OCI-LY1 (cell line): ENCODE measurements around the gene PIN4.

Experiments used
- H2AFZ ChIP-seq: fragments of 200-600 bp; sonication (generic), shearing (Covaris generic); 2 replicates; pipeline ENCODE4 v1.6.0; 2014; ENCODE audit warnings: antibody characterized with exemption, mild to moderate bottlenecking, low read length
- H3F3A ChIP-seq: fragments of 200-600 bp; sonication (generic), shearing (Covaris generic); 2 replicates; pipeline ENCODE4 v1.6.0; 2014; ENCODE audit warnings: mild to moderate bottlenecking, antibody characterized with exemption, low read length, moderate library complexity; ENCODE audit not compliant: insufficient read depth
- H3K27ac ChIP-seq: fragments of 200-600 bp; sonication (generic); 2 replicates; pipeline ENCODE4 v1.5.1; 2014; ENCODE audit warnings: low read length, mixed run types, mild to moderate bottlenecking, low read depth; ENCODE audit not compliant: poor library complexity, severe bottlenecking
- H3K27me3 ChIP-seq: fragments of 200-600 bp; sonication (generic); 2 replicates; pipeline ENCODE4 v1.6.0; 2014; ENCODE audit warnings: antibody characterized with exemption, mild to moderate bottlenecking, low read length, moderate library complexity; ENCODE audit not compliant: insufficient read depth
- H3K36me3 ChIP-seq: fragments of 200-600 bp; sonication (generic); 2 replicates; pipeline ENCODE4 v1.6.1; 2014; ENCODE audit warnings: mild to moderate bottlenecking, antibody characterized with exemption, low read length, moderate library complexity, mixed read lengths; ENCODE audit not compliant: insufficient read depth
- H3K4me1 ChIP-seq: fragments of 200-600 bp; sonication (generic); 2 replicates; pipeline ENCODE4 v1.5.1; 2014; ENCODE audit warnings: mild to moderate bottlenecking, low read length, moderate library complexity; ENCODE audit not compliant: insufficient read depth, severe bottlenecking
- H3K4me2 ChIP-seq: fragments of 200-600 bp; sonication (generic), shearing (Covaris generic); 2 replicates; pipeline ENCODE4 v1.6.1; 2014; ENCODE audit warnings: low read length
- H3K4me3 ChIP-seq: fragments of 200-600 bp; sonication (generic); 2 replicates; pipeline ENCODE4 v1.5.1; 2014; ENCODE audit warnings: low read length, low read depth, mild to moderate bottlenecking, mixed read lengths; ENCODE audit not compliant: poor library complexity, severe bottlenecking
- H3K79me2 ChIP-seq: fragments of 200-600 bp; shearing (Covaris generic); 2 replicates; pipeline ENCODE4 v1.6.1; 2016; ENCODE audit warnings: mixed run types, low read length, mixed read lengths; ENCODE audit not compliant: insufficient read depth
- H3K9ac ChIP-seq: fragments of 200-600 bp; sonication (generic), shearing (Covaris generic); 2 replicates; pipeline ENCODE4 v1.6.1; 2014; ENCODE audit warnings: mild to moderate bottlenecking, low read length, mixed read lengths
- H3K9me2 ChIP-seq: fragments of 200-600 bp; sonication (generic), shearing (Covaris generic); 2 replicates; pipeline ENCODE4 v1.6.1; 2014; ENCODE audit warnings: low read depth, mild to moderate bottlenecking, low read length, mixed read lengths
- H3K9me3 ChIP-seq: fragments of 200-600 bp; shearing (Covaris generic); 2 replicates; pipeline ENCODE4 v1.6.1; 2014; ENCODE audit warnings: low read length, mixed read lengths
- H4K20me1 ChIP-seq: fragments of 200-600 bp; sonication (generic), shearing (Covaris generic); 2 replicates; pipeline ENCODE4 v1.6.0; 2016; ENCODE audit warnings: mild to moderate bottlenecking, low read length; ENCODE audit not compliant: insufficient read depth
- CTCF ChIP-seq: fragments of 200-600 bp; sonication (generic), shearing (Covaris generic); IDR thresholded peaks from 2 replicates; pipeline ENCODE4 v1.5.1; 2017; ENCODE audit warnings: mild to moderate bottlenecking, antibody characterized with exemption, low read length, moderate library complexity, mixed read lengths
- EZH2 ChIP-seq: fragments of 200-600 bp; sonication (generic), shearing (Covaris generic); IDR thresholded peaks from 2 replicates; pipeline ENCODE4 v1.8.0; 2017; ENCODE audit warnings: borderline replicate concordance, mixed run types, mild to moderate bottlenecking, antibody characterized with exemption, low read length, moderate library complexity, mixed read lengths

PIN4 gene

DNA sequence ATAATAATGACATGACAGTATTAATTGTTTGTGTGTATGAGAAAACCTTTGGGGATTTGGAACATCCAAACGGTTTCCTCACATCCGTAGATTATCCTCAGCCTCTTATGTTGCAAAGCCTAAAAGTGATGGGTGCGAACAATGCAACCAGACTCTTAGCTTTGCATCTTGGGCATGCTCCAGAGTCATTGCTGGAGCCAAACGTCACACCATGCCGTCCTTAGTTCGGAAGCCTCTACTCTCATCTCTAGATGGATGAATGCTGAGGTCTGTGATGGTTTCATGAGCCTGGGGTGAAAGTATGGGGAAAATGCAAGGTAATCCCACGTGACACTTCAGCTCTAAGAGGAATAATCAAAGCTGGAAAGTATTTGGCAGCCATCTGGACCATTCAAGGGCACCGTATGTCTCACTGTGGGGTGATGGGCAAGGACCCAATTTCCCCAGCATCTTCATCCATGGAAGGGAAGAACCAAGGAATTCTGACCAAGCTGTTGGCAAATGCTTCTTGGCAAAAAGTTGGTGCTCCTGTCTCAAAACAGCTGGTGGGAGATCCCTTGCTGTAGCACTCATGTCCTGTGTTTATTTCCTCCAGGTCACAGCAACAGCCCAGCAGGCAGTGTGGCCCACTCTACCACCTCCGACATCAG lies 43.6 kb upstream of the PIN4 start:
- TF ChIP-seq CTCF = no peak
- TF ChIP-seq EZH2 = no peak
- H3K9me2 ChIP-seq = no peaks in the 10 kb centered on the region
- no peaks in the 10 kb centered on the region for H3K79me2 ChIP-seq
- H3F3A ChIP-seq = no peaks in the 10 kb centered on the region
- H3K4me3 ChIP-seq = no peak overlapping the region
- no peaks in the 10 kb centered on the region for H3K4me1 ChIP-seq
- no peak overlapping the region for H3K9ac ChIP-seq
- H3K9me3 ChIP-seq = no peaks in the 10 kb centered on the region
- H4K20me1 ChIP-seq = no peaks in the 10 kb centered on the region
- H3K27ac ChIP-seq = no peak overlapping the region
- H3K27me3 ChIP-seq = no peaks in the 10 kb centered on the region
- H2AFZ ChIP-seq = no peak overlapping the region
- H3K36me3 ChIP-seq = no peaks in the 10 kb centered on the region
- no peak overlapping the region for H3K4me2 ChIP-seq

- no peak overlapping the region for H3K9ac ChIP-seq
- H4K20me1 ChIP-seq = no peaks in the 10 kb centered on the region
- H3K36me3 ChIP-seq = no peaks in the 10 kb centered on the region
- TF ChIP-seq CTCF = no peak
- no peak for TF ChIP-seq EZH2
- no peak overlapping the region for H3K27ac ChIP-seq
- no peaks in the 10 kb centered on the region for H3K9me3 ChIP-seq
- no peaks in the 10 kb centered on the region for H3F3A ChIP-seq
- H3K4me2 ChIP-seq = no peak overlapping the region
- H2AFZ ChIP-seq = no peak overlapping the region
- H3K9me2 ChIP-seq = no peaks in the 10 kb centered on the region
- no peaks in the 10 kb centered on the region for H3K79me2 ChIP-seq
- no peaks in the 10 kb centered on the region for H3K27me3 ChIP-seq
- no peak overlapping the region for H3K4me3 ChIP-seq
- H3K4me1 ChIP-seq = no peaks in the 10 kb centered on the region
These were observed 42.0 kb upstream of the PIN4 start for GRCh38 chrX:72139538-72139937.

- Histone ChIP-seq H3K79me2 (no peaks in the 10 kb centered on the region), H4K20me1 (no peaks in the 10 kb centered on the region), H3K9ac (no peak overlapping the region), H3F3A (no peaks in the 10 kb centered on the region), H3K27me3 (no peaks in the 10 kb centered on the region), H3K4me1 (no peaks in the 10 kb centered on the region), H3K36me3 (no peaks in the 10 kb centered on the region), H3K9me2 (no peaks in the 10 kb centered on the region), H3K9me3 (no peaks in the 10 kb centered on the region), H3K4me2 (no peak overlapping the region), H3K27ac (no peak overlapping the region), H3K4me3 (no peak overlapping the region), H2AFZ (no peak overlapping the region)
- no peak for TF ChIP-seq CTCF
- no peak for TF ChIP-seq EZH2
These were observed 40.1 kb upstream of the PIN4 start for GRCh38 chrX:72141372-72142004.
